HepG2 (cell line): Measurements from ENCODE around the gene TTC39C. TPM values are rescaled to one million over a fixed set of nuclear protein-coding genes. Genes with fewer than 3 reads are reported as not detected.

ENCODE experiments used
- ATAC-seq: fragments of 200-7000 bp; cut with Tn5 transposase; 3 replicates; pipeline ENCODE4 v1.9.1; 2020; ENCODE audit warnings: mild to moderate bottlenecking, moderate library complexity
- BruUV-seq: library from RNA; stranded (reverse); fragments of 400-500 nt; replicated peaks from 2 replicates; lab custom pipeline; 2021; lab: Mats Ljungman, UMichigan
- CTCF ChIA-PET: fragments of 300-600 bp; formaldehyde crosslinking; extraction: SDS; loops from one replicate; lab custom pipeline; 2021; ENCODE audit warnings: low total read pairs, inconsistent platforms, low intra/inter-chr PET ratio; lab: Yijun Ruan, JAX
- POLR2A ChIA-PET: fragments of 350-600 bp; sonication (Branson Sonifier 250); formaldehyde crosslinking; loops from one replicate; lab custom pipeline; 2020; ENCODE audit warnings: antibody characterized with exemption, inconsistent platforms; lab: Yijun Ruan, JAX
- DNase-seq: peaks from one replicate; pipeline ENCODE4 v3.0.0-alpha.2; 2015; ENCODE audit warnings: low spot score
- FAIRE-seq: peaks from 3 replicates; lab custom pipeline; 2011; peaks lifted over from hg19 to GRCh38; lab: Jason Lieb, UNC
- H2AFZ ChIP-seq: one replicate; pipeline ENCODE4 v1.6.1; 2011; ENCODE audit warnings: low read length, inconsistent platforms
- H3K27ac ChIP-seq: fragments of 300-600 bp; 3 replicates; pipeline ENCODE4 v1.8.0; 2011; ENCODE audit warnings: mixed run types, mild to moderate bottlenecking, mixed read lengths, low read length, inconsistent platforms; ENCODE audit not compliant: insufficient read depth; ENCODE audit errors: extremely low read length
- H3K27me3 ChIP-seq, 2 experiments: fragments of 200-600 bp in 1 of 2; 2 replicates in 1 of 2; 3 replicates in 1 of 2; pipeline versions ENCODE4 v1.6.0 to v1.8.0; 2011; ENCODE audit warnings: low read length in 2 of 2, mild to moderate bottlenecking in 2 of 2, moderate library complexity in 2 of 2, inconsistent platforms in 1 of 2; ENCODE audit not compliant: insufficient read depth in 2 of 2, control insufficient read depth in 1 of 2
- H3K36me3 ChIP-seq, 2 experiments: fragments of 200-600 bp in 1 of 2; replicated peaks in 1 of 2; 2 replicates in 1 of 2; 3 replicates in 1 of 2; pipeline versions ENCODE4 v1.5.1 to v1.8.0; 2011; ENCODE audit warnings: low read length in 2 of 2, inconsistent platforms in 1 of 2; ENCODE audit not compliant: insufficient read depth in 2 of 2, control insufficient read depth in 1 of 2
- H3K4me1 ChIP-seq: 2 replicates; pipeline ENCODE4 v1.5.1; 2012; ENCODE audit warnings: low read length, inconsistent platforms; ENCODE audit not compliant: insufficient read depth
- H3K4me2 ChIP-seq: 2 replicates; pipeline ENCODE4 v1.6.0; 2011; ENCODE audit warnings: low read depth, low read length, inconsistent platforms
- H3K4me3 ChIP-seq, 3 experiments: fragments of 200-600 bp in 1 of 3; sonication (generic), shearing (Covaris generic) in 1 of 3; replicated peaks in 1 of 3; 2 replicates each; pipeline ENCODE4 v1.5.1; 2011 to 2016; ENCODE audit warnings: low read length in 3 of 3, inconsistent platforms in 2 of 3, low read depth in 2 of 3, mild to moderate bottlenecking in 2 of 3, control low read depth in 1 of 3, mixed read lengths in 1 of 3; ENCODE audit not compliant: insufficient read depth in 1 of 3
- H3K79me2 ChIP-seq: one replicate; pipeline ENCODE4 v1.6.1; 2011; ENCODE audit warnings: low read length, inconsistent platforms; ENCODE audit not compliant: insufficient read depth
- H3K9ac ChIP-seq: 2 replicates; pipeline ENCODE4 v1.6.0; 2011; ENCODE audit warnings: mild to moderate bottlenecking, low read depth, low read length, inconsistent platforms; ENCODE audit not compliant: insufficient read depth
- H3K9me3 ChIP-seq: 2 replicates; pipeline ENCODE4 v1.5.1; 2012; ENCODE audit warnings: mild to moderate bottlenecking, low read length
- H4K20me1 ChIP-seq: 2 replicates; pipeline ENCODE4 v1.6.0; 2011; ENCODE audit warnings: inconsistent platforms, mild to moderate bottlenecking, low read length, moderate library complexity; ENCODE audit not compliant: insufficient read depth
- ATF5 ChIP-seq: sonication (generic); formaldehyde crosslinking; IDR thresholded peaks from 2 replicates; pipeline ENCODE4 v1.4.0; 2020; ENCODE audit warnings: mild to moderate bottlenecking, low read depth, missing genetic modification reagents
- ATF7-NPFF ChIP-seq: sonication (generic); formaldehyde crosslinking; IDR thresholded peaks from 2 replicates; pipeline ENCODE4 v1.8.1; 2023; ENCODE audit warnings: mild to moderate bottlenecking, low read depth, missing genetic modification reagents, moderate library complexity
- FOXK2 ChIP-seq: fragments of 450-650 bp; IDR thresholded peaks from 2 replicates; pipeline ENCODE4 v1.6.1; 2016
- HOXA5 ChIP-seq: sonication (generic); formaldehyde crosslinking; IDR thresholded peaks from 2 replicates; pipeline ENCODE4 v1.4.0; 2020; ENCODE audit warnings: missing genetic modification reagents
- IKZF1 ChIP-seq: fragments of 450-650 bp; IDR thresholded peaks from 2 replicates; pipeline ENCODE4 v1.7.1; 2016
- KAT8 ChIP-seq: IDR thresholded peaks from 2 replicates; pipeline ENCODE4 v1.6.1; 2016; ENCODE audit warnings: missing genetic modification reagents, missing compliant biosample characterization
- KLF6 ChIP-seq: IDR thresholded peaks from 2 replicates; pipeline ENCODE4 v1.8.0; 2016; ENCODE audit warnings: missing biosample characterization, missing genetic modification reagents
- MLXIP ChIP-seq: sonication (generic); formaldehyde crosslinking; IDR thresholded peaks from 2 replicates; pipeline ENCODE4 v1.9.0; 2021; ENCODE audit warnings: missing genetic modification reagents, borderline replicate concordance
- NR2F2 ChIP-seq: IDR thresholded peaks from 2 replicates; pipeline ENCODE4 v1.6.1; 2012; ENCODE audit warnings: low read depth, inconsistent platforms, borderline replicate concordance
- RORA ChIP-seq: sonication (generic); formaldehyde crosslinking; IDR thresholded peaks from 2 replicates; pipeline ENCODE4 v1.5.0; 2020; ENCODE audit warnings: mild to moderate bottlenecking, missing genetic modification reagents, moderate library complexity
- RXRB ChIP-seq: IDR thresholded peaks from 2 replicates; pipeline ENCODE4 v1.6.1; 2016; ENCODE audit warnings: borderline replicate concordance, missing genetic modification reagents, missing compliant biosample characterization
- ZEB1 ChIP-seq: IDR thresholded peaks from 2 replicates; pipeline ENCODE4 v1.6.1; 2012; ENCODE audit warnings: mild to moderate bottlenecking, low read depth, inconsistent platforms; ENCODE audit not compliant: insufficient replicate concordance
- ZNF260 ChIP-seq: sonication (generic); formaldehyde crosslinking; IDR thresholded peaks from 2 replicates; pipeline ENCODE4 v1.4.0; 2020; ENCODE audit warnings: missing genetic modification reagents, low read depth, mild to moderate bottlenecking, borderline replicate concordance
- ZNF547 ChIP-seq: sonication (generic); formaldehyde crosslinking; IDR thresholded peaks from 2 replicates; pipeline ENCODE4 v1.5.1; 2020; ENCODE audit warnings: mild to moderate bottlenecking, missing genetic modification reagents
- ZNF552 ChIP-seq: sonication (generic); formaldehyde crosslinking; IDR thresholded peaks from 2 replicates; pipeline ENCODE4 v1.9.0; 2022; ENCODE audit warnings: missing genetic modification reagents, mild to moderate bottlenecking, borderline replicate concordance
- ZSCAN21 ChIP-seq: sonication (generic); formaldehyde crosslinking; IDR thresholded peaks from 2 replicates; pipeline ENCODE4 v1.8.0; 2022; ENCODE audit warnings: mild to moderate bottlenecking, missing genetic modification reagents, moderate library complexity, borderline replicate concordance
- WGBS: methylation state at CpG from one replicate; pipeline ENCODE4 v1.1.6; 2017; ENCODE audit warnings: low lambda C conversion rate; 5-methylcytosine and 5-hydroxymethylcytosine counted together
- in situ Hi-C: cut with HindIII; loops from 2 replicates; pipeline ENCODE4 v1.10.0; 2017; ENCODE audit warnings: low pct_unique_long_range_greater_than_20kb; ENCODE audit not compliant: extremely low pct_ligation_motif_present
- intact Hi-C: fragments of 100-400 bp; cut with micrococcal nuclease; formaldehyde crosslinking; loops from one replicate; pipeline ENCODE4 v1.10.0; 2022; ENCODE audit not compliant: unreplicated experiment
- polyA plus RNA-seq, 8 experiments: library from polyadenylated mRNA; depleted of rRNA in 3 of 8; stranded (reverse) in 7 of 8; unstranded in 1 of 8; fragments of >200 nt; fragmentation: Illumina TruSeq in 4 of 8; extraction: Trizol in 4 of 8; gene quantifications; 2 replicates each; pipeline versions ENCODE4 v1.2.1 to v1.2.3, GENCODE V29; 2011 to 2016; ENCODE audit warnings: low read depth in 4 of 8, missing spikeins in 1 of 8, mixed read lengths in 1 of 8; ENCODE audit not compliant: insufficient read depth in 1 of 8
- total RNA-seq, 5 experiments: library from RNA; depleted of rRNA; stranded (reverse); fragments of >200 nt; fragmentation: Illumina TruSeq; extraction: Trizol; gene quantifications; 2 replicates each; pipeline ENCODE4 v1.2.3, GENCODE V29; 2016; ENCODE audit warnings: low read depth in 1 of 5
- TF ChIP-seq, protein P1 (sequence below): IDR thresholded peaks from 2 replicates; pipeline ENCODE4 v1.6.1; 2016; ENCODE audit warnings: mild to moderate bottlenecking
- TF ChIP-seq, protein P2 (sequence below): sonication (generic); formaldehyde crosslinking; IDR thresholded peaks from 2 replicates; pipeline ENCODE4 v1.5.0; 2020; ENCODE audit warnings: mild to moderate bottlenecking, missing genetic modification reagents, moderate library complexity

Gene TTC39C
- total and polyA plus RNA-seq, 2 of the 13 experiments (the other 11 are each of a cell fraction or from before 2014, with no cell fraction given): 19.1 to 25.9 TPM

DNA sequence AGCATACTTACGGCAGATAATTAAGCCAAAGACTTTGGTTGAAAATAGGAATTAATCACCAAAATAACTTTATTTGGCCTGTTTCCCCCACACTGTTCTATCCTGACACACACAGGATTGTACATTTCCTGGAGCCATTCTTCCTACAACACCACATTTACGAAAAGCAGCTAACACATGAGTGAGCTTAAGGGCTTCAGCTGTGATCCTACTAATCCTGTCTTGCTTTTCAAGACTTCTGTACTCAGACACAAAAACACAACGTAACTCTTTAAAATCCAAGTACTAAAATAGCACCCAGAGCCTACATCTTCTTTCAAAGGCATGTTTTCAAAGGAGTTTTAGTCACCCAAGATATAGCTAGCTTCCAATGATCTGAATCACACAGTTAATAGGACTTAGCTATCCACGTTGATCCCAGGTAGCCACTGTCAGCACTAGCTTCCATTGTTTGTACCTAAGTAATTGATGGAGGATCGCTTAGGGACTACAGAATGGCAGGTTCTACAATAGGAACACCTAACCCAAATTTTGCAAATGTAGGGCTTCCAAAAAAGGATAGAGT lies 42.8 kb upstream of the TTC39C start (continued):
- no peak for TF ChIP-seq ATF5
- no peak for TF ChIP-seq IKZF1
- TF ChIP-seq, protein P1, sequence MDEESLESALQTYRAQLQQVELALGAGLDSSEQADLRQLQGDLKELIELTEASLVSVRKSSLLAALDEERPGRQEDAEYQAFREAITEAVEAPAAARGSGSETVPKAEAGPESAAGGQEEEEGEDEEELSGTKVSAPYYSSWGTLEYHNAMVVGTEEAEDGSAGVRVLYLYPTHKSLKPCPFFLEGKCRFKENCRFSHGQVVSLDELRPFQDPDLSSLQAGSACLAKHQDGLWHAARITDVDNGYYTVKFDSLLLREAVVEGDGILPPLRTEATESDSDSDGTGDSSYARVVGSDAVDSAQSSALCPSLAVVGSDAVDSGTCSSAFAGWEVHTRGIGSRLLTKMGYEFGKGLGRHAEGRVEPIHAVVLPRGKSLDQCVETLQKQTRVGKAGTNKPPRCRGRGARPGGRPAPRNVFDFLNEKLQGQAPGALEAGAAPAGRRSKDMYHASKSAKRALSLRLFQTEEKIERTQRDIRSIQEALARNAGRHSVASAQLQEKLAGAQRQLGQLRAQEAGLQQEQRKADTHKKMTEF (CRISPR knock-in tag): no peak
- TF ChIP-seq ZNF260 (CRISPR knock-in tag): no peak
- no peak for TF ChIP-seq FOXK2
- no peak for TF ChIP-seq MLXIP (CRISPR knock-in tag)
- TF ChIP-seq KLF6 (CRISPR knock-in tag): no peak

DNA sequence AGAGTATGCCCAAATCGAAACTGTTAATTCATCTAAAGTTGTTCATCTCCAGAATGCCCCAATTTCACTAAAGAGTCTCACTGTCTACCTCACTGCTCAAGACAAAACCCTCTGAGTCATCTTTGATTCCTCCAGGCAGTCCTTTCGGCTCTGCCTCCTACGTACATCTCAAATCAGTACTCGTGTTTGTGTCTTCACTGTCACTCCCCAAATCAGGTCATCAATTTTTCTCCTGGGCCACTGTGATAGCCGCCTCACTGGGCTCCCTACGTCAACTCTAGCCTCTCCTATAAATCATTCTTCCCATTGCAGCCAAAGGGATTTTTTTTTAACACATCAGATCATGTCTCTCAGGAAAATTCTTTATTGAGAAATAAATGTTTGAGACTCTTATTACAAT lies 42.1 kb upstream of the TTC39C start:
- DNase-seq (no peak), ATAC-seq (no peak), FAIRE-seq (no peak)
- no peak overlapping the region for H3K4me2 ChIP-seq
- H3K9me3 ChIP-seq: no peaks in the 10 kb centered on the region
- intact Hi-C loops (no loop called here), in situ Hi-C loops (no loop called here)
- no peak overlapping the region for H3K27ac ChIP-seq
- POLR2A ChIA-PET: no interaction called here
- no TSS peak for BruUV-seq
- H3K36me3 ChIP-seq: no peaks in the 10 kb centered on the region
- CTCF ChIA-PET: no interaction called here
- WGBS: 24% methylated on average over 6 of the region's 6 CpGs
- no peaks in the 10 kb centered on the region; a peak in 2 of 5 replicates for H3K27me3 ChIP-seq
- no peak overlapping the region for H3K4me3 ChIP-seq
- no peak overlapping the region for H2AFZ ChIP-seq
- H4K20me1 ChIP-seq: no peaks in the 10 kb centered on the region
- H3K9ac ChIP-seq: no peak overlapping the region
- no peaks in the 10 kb centered on the region for H3K4me1 ChIP-seq
- no peaks in the 10 kb centered on the region for H3K79me2 ChIP-seq
- TF ChIP-seq ZNF552 (CRISPR knock-in tag) (no peak), KAT8 (no peak), ZSCAN21 (CRISPR knock-in tag) (no peak), RORA (CRISPR knock-in tag) (no peak), ATF7-NPFF (CRISPR knock-in tag) (no peak), ZEB1 (no peak), ZNF547 (CRISPR knock-in tag) (no peak), RXRB (CRISPR knock-in tag) (no peak), NR2F2 (no peak), HOXA5 (CRISPR knock-in tag) (no peak)
- TF ChIP-seq, protein P2, sequence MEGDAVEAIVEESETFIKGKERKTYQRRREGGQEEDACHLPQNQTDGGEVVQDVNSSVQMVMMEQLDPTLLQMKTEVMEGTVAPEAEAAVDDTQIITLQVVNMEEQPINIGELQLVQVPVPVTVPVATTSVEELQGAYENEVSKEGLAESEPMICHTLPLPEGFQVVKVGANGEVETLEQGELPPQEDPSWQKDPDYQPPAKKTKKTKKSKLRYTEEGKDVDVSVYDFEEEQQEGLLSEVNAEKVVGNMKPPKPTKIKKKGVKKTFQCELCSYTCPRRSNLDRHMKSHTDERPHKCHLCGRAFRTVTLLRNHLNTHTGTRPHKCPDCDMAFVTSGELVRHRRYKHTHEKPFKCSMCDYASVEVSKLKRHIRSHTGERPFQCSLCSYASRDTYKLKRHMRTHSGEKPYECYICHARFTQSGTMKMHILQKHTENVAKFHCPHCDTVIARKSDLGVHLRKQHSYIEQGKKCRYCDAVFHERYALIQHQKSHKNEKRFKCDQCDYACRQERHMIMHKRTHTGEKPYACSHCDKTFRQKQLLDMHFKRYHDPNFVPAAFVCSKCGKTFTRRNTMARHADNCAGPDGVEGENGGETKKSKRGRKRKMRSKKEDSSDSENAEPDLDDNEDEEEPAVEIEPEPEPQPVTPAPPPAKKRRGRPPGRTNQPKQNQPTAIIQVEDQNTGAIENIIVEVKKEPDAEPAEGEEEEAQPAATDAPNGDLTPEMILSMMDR (CRISPR knock-in tag): no peak
